ENCODE data around the gene CIITA. TPM values are rescaled to one million over a fixed set of nuclear protein-coding genes. Genes with fewer than 3 reads are reported as not detected.

Gene CIITA
- total and polyA plus RNA-seq, 10 of the 15 experiments (the other 5 are each of a cell fraction or from before 2014, with no cell fraction given), result 11.5 to 145 (median 49.7) TPM

DNA sequence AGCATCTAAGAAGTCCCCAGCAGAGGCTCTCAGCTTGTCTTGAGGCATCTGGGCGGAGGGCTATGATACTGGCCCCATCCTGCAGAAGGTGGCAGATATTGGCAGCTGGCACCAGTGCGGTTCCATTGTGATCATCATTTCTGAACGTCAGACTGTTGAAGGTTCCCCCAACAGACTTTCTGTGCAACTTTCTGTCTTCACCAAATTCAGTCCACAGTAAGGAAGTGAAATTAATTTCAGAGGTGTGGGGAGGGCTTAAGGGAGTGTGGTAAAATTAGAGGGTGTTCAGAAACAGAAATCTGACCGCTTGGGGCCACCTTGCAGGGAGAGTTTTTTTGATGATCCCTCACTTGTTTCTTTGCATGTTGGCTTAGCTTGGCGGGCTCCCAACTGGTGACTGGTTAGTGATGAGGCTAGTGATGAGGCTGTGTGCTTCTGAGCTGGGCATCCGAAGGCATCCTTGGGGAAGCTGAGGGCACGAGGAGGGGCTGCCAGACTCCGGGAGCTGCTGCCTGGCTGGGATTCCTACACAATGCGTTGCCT, at the start of gene CIITA (continued):
- TF ChIP-seq PKNOX1 (IDR thresholded peaks at IDR 0.05) (peak; percentile 74), STAT1 (conservative IDR thresholded peaks at IDR 0.05) (0 out of 2 replicates have a peak, but pooled peaks have one; percentile 58), TCF3 (IDR thresholded peaks at IDR 0.05; ENCODE audit: borderline replicate concordance, insufficient read depth, low read depth, low read length) (peak; percentile 82; the same call in 1 of the 2 replicates), BMI1 (IDR thresholded peaks at IDR 0.05; ENCODE audit: borderline replicate concordance) (no peak), PAX5 (IDR thresholded peaks at IDR 0.05; ENCODE audit: borderline replicate concordance, low read depth, low read length) (peak; percentile 60; the same call in 1 of the 2 replicates), NR2F1 (conservative IDR thresholded peaks at IDR 0.05) (peak; percentile 69; the same call in 1 of the 2 replicates), FOXK2 (IDR thresholded peaks at IDR 0.05) (no peak), ESRRA (IDR thresholded peaks at IDR 0.05; ENCODE audit: low read length) (0 out of 2 replicates have a peak, but pooled peaks have one; percentile 26), JUNB (IDR thresholded peaks at IDR 0.05) (peak; percentile 100), NFXL1 (IDR thresholded peaks at IDR 0.05; ENCODE audit: borderline replicate concordance) (no peak), ASH2L (IDR thresholded peaks at IDR 0.05; ENCODE audit: borderline replicate concordance, low read depth) (no peak), MAX (IDR thresholded peaks at IDR 0.05; ENCODE audit: low read depth, low read length) (0 out of 2 replicates have a peak, but pooled peaks have one; percentile 41), ZNF384 (IDR thresholded peaks at IDR 0.05; ENCODE audit: borderline replicate concordance, low read depth, low read length) (no peak), DPF2 (IDR thresholded peaks at IDR 0.05) (peak; percentile 85; the same call in 1 of the 2 replicates), HDGF (IDR thresholded peaks at IDR 0.05) (peak; percentile 70; the same call in 1 of the 2 replicates), E2F8 (IDR thresholded peaks at IDR 0.05; ENCODE audit: low read depth, partially characterized antibody) (peak; percentile 72), JUND (IDR thresholded peaks at IDR 0.05; ENCODE audit: low read depth, low read length) (no peak), ZNF24 (IDR thresholded peaks at IDR 0.05) (no peak), ZBED1 (IDR thresholded peaks at IDR 0.05; ENCODE audit: borderline replicate concordance) (peak; percentile 89), NBN (IDR thresholded peaks at IDR 0.05) (peak; percentile 95)
- TF ChIP-seq, protein P1, sequence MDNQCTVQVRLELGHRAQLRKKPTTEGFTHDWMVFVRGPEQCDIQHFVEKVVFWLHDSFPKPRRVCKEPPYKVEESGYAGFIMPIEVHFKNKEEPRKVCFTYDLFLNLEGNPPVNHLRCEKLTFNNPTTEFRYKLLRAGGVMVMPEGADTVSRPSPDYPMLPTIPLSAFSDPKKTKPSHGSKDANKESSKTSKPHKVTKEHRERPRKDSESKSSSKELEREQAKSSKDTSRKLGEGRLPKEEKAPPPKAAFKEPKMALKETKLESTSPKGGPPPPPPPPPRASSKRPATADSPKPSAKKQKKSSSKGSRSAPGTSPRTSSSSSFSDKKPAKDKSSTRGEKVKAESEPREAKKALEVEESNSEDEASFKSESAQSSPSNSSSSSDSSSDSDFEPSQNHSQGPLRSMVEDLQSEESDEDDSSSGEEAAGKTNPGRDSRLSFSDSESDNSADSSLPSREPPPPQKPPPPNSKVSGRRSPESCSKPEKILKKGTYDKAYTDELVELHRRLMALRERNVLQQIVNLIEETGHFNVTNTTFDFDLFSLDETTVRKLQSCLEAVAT (IDR thresholded peaks at IDR 0.05), result peak; percentile 61; the same call in 1 of the 2 replicates
- TF ChIP-seq, protein P2, sequence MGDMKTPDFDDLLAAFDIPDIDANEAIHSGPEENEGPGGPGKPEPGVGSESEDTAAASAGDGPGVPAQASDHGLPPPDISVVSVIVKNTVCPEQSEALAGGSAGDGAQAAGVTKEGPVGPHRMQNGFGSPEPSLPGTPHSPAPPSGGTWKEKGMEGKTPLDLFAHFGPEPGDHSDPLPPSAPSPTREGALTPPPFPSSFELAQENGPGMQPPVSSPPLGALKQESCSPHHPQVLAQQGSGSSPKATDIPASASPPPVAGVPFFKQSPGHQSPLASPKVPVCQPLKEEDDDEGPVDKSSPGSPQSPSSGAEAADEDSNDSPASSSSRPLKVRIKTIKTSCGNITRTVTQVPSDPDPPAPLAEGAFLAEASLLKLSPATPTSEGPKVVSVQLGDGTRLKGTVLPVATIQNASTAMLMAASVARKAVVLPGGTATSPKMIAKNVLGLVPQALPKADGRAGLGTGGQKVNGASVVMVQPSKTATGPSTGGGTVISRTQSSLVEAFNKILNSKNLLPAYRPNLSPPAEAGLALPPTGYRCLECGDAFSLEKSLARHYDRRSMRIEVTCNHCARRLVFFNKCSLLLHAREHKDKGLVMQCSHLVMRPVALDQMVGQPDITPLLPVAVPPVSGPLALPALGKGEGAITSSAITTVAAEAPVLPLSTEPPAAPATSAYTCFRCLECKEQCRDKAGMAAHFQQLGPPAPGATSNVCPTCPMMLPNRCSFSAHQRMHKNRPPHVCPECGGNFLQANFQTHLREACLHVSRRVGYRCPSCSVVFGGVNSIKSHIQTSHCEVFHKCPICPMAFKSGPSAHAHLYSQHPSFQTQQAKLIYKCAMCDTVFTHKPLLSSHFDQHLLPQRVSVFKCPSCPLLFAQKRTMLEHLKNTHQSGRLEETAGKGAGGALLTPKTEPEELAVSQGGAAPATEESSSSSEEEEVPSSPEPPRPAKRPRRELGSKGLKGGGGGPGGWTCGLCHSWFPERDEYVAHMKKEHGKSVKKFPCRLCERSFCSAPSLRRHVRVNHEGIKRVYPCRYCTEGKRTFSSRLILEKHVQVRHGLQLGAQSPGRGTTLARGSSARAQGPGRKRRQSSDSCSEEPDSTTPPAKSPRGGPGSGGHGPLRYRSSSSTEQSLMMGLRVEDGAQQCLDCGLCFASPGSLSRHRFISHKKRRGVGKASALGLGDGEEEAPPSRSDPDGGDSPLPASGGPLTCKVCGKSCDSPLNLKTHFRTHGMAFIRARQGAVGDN (IDR thresholded peaks at IDR 0.05), result peak; percentile 79
